Progenitor cell of endocrine pancreas (in vitro differentiated cells): Measurements from ENCODE around the gene MME. TPM values are rescaled to one million over a fixed set of nuclear protein-coding genes. Genes with fewer than 3 reads are reported as not detected.

ENCODE experiments used
- DNase-seq: peaks from one replicate; pipeline ENCODE4 v3.0.0; 2021; ENCODE audit warnings: low spot score; ENCODE audit not compliant: unreplicated experiment
- H3K27ac Mint-ChIP-seq: 2 replicates; pipeline ENCODE4 v1.8.0; 2021; ENCODE audit warnings: mild to moderate bottlenecking, moderate library complexity, mixed read lengths
- H3K27me3 Mint-ChIP-seq: 2 replicates; pipeline ENCODE4 v1.8.0; 2021; ENCODE audit warnings: mixed read lengths
- H3K36me3 Mint-ChIP-seq: 2 replicates; pipeline ENCODE4 v1.8.0; 2022; ENCODE audit warnings: mixed read lengths; ENCODE audit not compliant: insufficient read depth
- H3K4me1 Mint-ChIP-seq: 2 replicates; pipeline ENCODE4 v1.8.0; 2021; ENCODE audit warnings: low read depth, mixed read lengths
- H3K4me3 Mint-ChIP-seq: 2 replicates; pipeline ENCODE4 v1.8.0; 2021; ENCODE audit warnings: low read depth, mild to moderate bottlenecking, moderate library complexity, mixed read lengths
- H3K9me3 Mint-ChIP-seq: 2 replicates; pipeline ENCODE4 v1.8.0; 2021; ENCODE audit warnings: low read depth, mixed read lengths
- total RNA-seq: library from RNA; stranded (reverse); gene quantifications from 2 replicates; pipeline ENCODE4 v1.2.1, GENCODE V29; 2021
- TF ChIP-seq, protein P1 (sequence below): fragments of 200-600 bp; sonication (generic); IDR thresholded peaks from one replicate; pipeline ENCODE4 v1.5.0; 2021; ENCODE audit warnings: antibody characterized with exemption, mild to moderate bottlenecking; ENCODE audit not compliant: unreplicated experiment

Gene MME
- total RNA-seq, 1 donor from 2014 or later, result 0.93 TPM

DNA sequence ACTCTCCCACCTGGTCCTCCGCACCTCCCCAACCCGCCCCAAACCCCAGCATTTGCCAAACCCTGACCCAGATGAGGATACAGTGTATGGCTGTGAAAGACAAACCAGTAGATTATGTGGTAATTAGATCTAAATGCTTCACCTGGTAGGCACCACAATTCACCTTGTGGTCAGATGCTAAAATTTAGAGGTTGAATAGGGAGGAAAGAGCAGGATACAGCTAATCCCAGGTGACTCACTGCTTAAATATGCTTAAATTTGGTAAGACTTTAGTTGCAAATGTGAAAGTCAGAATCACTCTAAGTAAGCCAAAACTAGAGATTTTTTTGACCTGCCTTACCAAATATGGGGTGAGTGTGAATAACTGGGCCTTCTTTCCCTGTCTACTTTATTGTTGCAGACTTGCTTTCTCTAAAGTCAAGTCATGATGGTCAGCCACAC is 105.5 kb downstream of the MME start:
- no peaks in the 10 kb centered on the region for H3K36me3 Mint-ChIP-seq
- no peaks in the 10 kb centered on the region for H3K27me3 Mint-ChIP-seq
- no peaks in the 10 kb centered on the region for H3K4me1 Mint-ChIP-seq
- no peak overlapping the region for H3K27ac Mint-ChIP-seq
- no peaks in the 10 kb centered on the region for H3K9me3 Mint-ChIP-seq
- DNase-seq, result no peak
- TF ChIP-seq, protein P1, sequence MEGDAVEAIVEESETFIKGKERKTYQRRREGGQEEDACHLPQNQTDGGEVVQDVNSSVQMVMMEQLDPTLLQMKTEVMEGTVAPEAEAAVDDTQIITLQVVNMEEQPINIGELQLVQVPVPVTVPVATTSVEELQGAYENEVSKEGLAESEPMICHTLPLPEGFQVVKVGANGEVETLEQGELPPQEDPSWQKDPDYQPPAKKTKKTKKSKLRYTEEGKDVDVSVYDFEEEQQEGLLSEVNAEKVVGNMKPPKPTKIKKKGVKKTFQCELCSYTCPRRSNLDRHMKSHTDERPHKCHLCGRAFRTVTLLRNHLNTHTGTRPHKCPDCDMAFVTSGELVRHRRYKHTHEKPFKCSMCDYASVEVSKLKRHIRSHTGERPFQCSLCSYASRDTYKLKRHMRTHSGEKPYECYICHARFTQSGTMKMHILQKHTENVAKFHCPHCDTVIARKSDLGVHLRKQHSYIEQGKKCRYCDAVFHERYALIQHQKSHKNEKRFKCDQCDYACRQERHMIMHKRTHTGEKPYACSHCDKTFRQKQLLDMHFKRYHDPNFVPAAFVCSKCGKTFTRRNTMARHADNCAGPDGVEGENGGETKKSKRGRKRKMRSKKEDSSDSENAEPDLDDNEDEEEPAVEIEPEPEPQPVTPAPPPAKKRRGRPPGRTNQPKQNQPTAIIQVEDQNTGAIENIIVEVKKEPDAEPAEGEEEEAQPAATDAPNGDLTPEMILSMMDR, result no peak
- H3K4me3 Mint-ChIP-seq, result no peak overlapping the region

DNA sequence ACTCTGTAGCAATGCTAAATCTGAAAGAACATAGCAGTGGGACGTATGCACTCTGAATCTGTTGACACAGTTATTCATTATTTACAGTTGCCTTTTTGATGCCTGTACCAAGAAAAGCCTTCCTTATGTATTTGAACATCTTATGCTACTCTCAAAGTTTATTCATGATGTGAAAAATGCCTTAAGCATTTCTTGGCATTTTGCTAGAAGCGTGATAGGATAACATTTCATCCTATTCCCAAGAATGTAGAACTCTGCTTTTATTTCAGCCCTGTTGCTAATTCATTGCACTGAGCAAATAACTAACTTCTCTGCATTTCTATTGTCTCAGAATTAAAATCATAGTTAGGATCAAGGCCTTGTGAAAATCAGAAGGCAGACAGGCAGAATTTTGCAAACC is 107.9 kb downstream of the MME start:
- Mint-ChIP-seq H3K9me3 (no peaks in the 10 kb centered on the region), H3K4me3 (no peak overlapping the region), H3K27me3 (no peaks in the 10 kb centered on the region), H3K27ac (no peak overlapping the region), H3K36me3 (no peaks in the 10 kb centered on the region), H3K4me1 (no peaks in the 10 kb centered on the region)
- TF ChIP-seq, protein P1, result no peak
- no peak for DNase-seq

GRCh38 chr3:155189478-155189877 is 109.4 kb downstream of the MME start:
- Mint-ChIP-seq H3K27me3 (no peaks in the 10 kb centered on the region), H3K27ac (no peak overlapping the region), H3K36me3 (no peaks in the 10 kb centered on the region), H3K4me3 (no peak overlapping the region), H3K4me1 (peaks cover 4% of the 10 kb centered on the region), H3K9me3 (no peaks in the 10 kb centered on the region)
- TF ChIP-seq, protein P1, result no peak
- DNase-seq, result no peak

- TF ChIP-seq, protein P1, result no peak
- Mint-ChIP-seq H3K4me1 (peaks cover 6% of the 10 kb centered on the region), H3K27ac (no peak overlapping the region), H3K4me3 (no peak overlapping the region), H3K36me3 (no peaks in the 10 kb centered on the region), H3K27me3 (no peaks in the 10 kb centered on the region), H3K9me3 (no peaks in the 10 kb centered on the region)
- no peak for DNase-seq
Measured at GRCh38 chr3:155190691-155191090, 110.6 kb downstream of the MME start.

DNA sequence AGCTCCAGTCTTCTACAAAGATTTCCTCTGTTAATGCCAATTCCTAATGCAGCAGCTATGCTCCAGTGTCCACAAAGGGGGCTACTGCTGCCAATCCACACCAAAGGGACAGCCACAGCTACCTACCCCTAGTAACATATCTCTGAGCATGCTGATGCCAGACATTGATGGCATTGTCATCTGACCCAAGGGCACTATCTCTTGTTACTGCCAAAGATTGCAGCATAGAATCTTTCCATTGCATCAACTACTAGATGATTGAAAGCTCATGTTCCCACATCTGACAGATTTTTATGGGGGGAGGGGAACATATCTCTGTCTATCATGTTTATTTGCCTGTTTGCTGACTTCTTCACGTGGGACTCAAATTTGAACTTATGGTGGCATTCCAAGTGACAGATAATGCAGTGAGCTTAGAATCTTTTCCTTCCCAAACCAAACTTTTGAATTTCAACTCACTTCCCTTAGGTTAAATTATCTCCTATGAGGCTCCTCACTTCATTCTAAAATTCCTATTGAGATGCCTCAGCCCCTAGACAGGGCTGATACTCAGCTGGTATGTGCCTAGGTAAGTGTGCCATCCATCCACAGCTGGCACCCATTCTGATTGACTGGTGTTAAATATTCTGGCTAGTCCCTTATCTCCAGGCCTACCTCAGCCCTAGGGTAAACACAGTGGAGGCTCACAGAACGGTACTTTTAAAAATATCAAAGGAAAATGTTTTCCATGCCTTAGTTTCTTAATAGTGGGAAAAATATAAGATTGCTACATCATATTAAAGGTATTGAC is 113.0 kb downstream of the MME start:
- Mint-ChIP-seq H3K27me3 (no peaks in the 10 kb centered on the region), H3K9me3 (no peaks in the 10 kb centered on the region), H3K27ac (no peak overlapping the region), H3K36me3 (no peaks in the 10 kb centered on the region), H3K4me1 (peaks cover 17% of the 10 kb centered on the region), H3K4me3 (no peak overlapping the region)
- no peak for DNase-seq
- TF ChIP-seq, protein P1, result no peak
